Mucosa of descending colon (tissue), 3 donors: ENCODE results near the gene MRC2. TPM values are rescaled to one million over a fixed set of nuclear protein-coding genes. Genes with fewer than 3 reads are reported as not detected.

Experiments
- ATAC-seq: fragments of 200-7000 bp; cut with Tn5 transposase; one replicate; pipeline ENCODE4 v1.9.1; 2020; ENCODE audit warnings: mild to moderate bottlenecking, moderate library complexity
- DNase-seq, 3 donors: peaks; one replicate each; pipeline ENCODE4 v3.0.0-alpha.2; 2020
- H3K36me3 ChIP-seq: fragments of 200-600 bp; one replicate; pipeline ENCODE4 v1.8.0; 2021; ENCODE audit warnings: low read depth, mild to moderate bottlenecking
- H3K4me1 ChIP-seq: fragments of 200-600 bp; one replicate; pipeline ENCODE4 v1.8.0; 2021; ENCODE audit warnings: low read depth, mild to moderate bottlenecking
- H3K4me3 ChIP-seq: fragments of 200-600 bp; one replicate; pipeline ENCODE4 v1.8.0; 2021; ENCODE audit warnings: mild to moderate bottlenecking
- H3K9me3 ChIP-seq: fragments of 200-600 bp; one replicate; pipeline ENCODE4 v1.8.0; 2021; ENCODE audit warnings: mild to moderate bottlenecking
- CTCF ChIP-seq: fragments of 200-600 bp; IDR thresholded peaks from one replicate; pipeline ENCODE4 v1.8.0; 2022; ENCODE audit warnings: antibody characterized with exemption, mild to moderate bottlenecking
- intact Hi-C, 2 donors: fragments of 100-400 bp; cut with DNase I in 1 of 2; cut with micrococcal nuclease in 1 of 2; formaldehyde crosslinking; loops; one replicate each; pipeline versions ENCODE4 v1.11.0 to v1.11.1; 2022; cut with DNase I, micrococcal nuclease
- total RNA-seq, 3 donors: library from RNA; stranded (reverse); fragmentation: NEBNext Ultra II Directional in 2 of 3; extraction: Animal tissue kit (Norgen Biotek cat#: 25700) in 2 of 3; gene quantifications; one replicate each; pipeline versions ENCODE4 v1.2.1 to v1.2.4, GENCODE V29; 2021 to 2023
- donor health status: DM: no; HTN: no; CAD: no; lungs with moderate emphysema.
- donor health status: DM: no; HTN: no; CAD: no.
- donor health status: DM: no; HTN: yes; CAD: no.

The MRC2 gene
- total RNA-seq, 3 donors from 2014 or later: 5.1 to 20.3 (median 10.8) TPM

- TF ChIP-seq CTCF: no peak
- Histone ChIP-seq H3K9me3 (no peaks in the 10 kb centered on the region), H3K36me3 (no peaks in the 10 kb centered on the region), H3K4me3 (no peak overlapping the region), H3K4me1 (peaks cover 13% of the 10 kb centered on the region)
- ATAC-seq (peak; percentile 63), DNase-seq (peak; percentile 68 to 72 (median 72))
- intact Hi-C loops: no loop called here
Measured at GRCh38 chr17:62653002-62653825, 25.7 kb downstream of the MRC2 start.

DNA sequence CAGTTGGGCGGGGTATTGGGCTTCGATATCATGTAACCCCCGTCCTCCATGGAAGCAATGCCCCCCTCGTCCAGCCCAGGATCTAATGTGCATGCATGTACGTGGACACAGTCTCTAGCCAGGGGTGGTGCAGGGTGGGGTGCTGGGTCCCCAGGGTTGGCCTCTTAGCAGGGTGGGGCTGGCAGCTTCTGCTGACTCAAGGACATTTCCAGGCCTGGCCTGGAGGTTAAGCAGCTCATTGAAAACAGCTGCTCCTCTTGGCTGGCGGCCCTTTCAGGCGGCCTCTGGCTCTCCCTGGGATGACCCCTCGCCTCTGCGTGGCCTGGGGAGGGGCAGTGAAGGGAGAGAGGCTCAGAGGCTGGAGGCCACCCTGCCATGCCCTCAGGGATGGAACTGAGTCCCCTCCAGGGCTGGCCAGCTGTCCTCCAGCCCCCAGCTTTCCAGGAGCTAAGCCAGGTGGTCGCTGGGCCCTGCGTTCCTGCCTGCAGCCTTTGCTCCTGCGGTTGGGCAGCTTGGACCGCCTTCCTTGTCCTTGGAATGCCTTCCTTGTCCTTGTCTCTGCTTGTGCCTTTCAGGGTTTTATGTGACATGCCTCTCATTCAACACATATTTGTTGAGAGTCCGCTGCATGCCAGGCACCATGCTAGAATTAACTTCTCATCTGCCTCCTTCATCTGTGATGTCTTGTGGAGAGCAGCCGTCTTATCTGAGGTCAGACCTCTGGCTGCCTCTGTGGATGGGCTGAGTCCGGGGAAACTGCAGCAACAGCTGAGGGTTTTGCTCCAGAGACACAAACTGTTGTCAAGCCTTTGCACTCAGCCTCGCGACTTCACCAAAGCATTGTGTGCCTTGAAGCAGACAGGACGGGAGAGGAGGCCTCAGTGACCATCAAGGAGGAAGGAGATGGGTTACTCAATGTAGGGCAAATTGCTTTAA is 26.6 kb downstream of the MRC2 start:
- Histone ChIP-seq H3K4me3 (no peak overlapping the region), H3K36me3 (no peaks in the 10 kb centered on the region), H3K9me3 (no peaks in the 10 kb centered on the region), H3K4me1 (peaks cover 10% of the 10 kb centered on the region)
- ATAC-seq (peak; percentile 42), DNase-seq (peak; percentile 46 to 72 (median 56))
- TF ChIP-seq CTCF: no peak
- intact Hi-C loops: no loop called here

GRCh38 chr17:62655656-62656055 is 28.2 kb downstream of the MRC2 start:
- ATAC-seq: no peak
- H3K4me3 ChIP-seq: no peak overlapping the region
- H3K4me1 ChIP-seq: peaks cover 10% of the 10 kb centered on the region
- no peaks in the 10 kb centered on the region for H3K9me3 ChIP-seq
- TF ChIP-seq CTCF: no peak
- intact Hi-C loops: no loop called here
- H3K36me3 ChIP-seq: no peaks in the 10 kb centered on the region
- DNase-seq: no peak

GRCh38 chr17:62656446-62656845 is 29.0 kb downstream of the MRC2 start:
- ATAC-seq: no peak
- no peak for TF ChIP-seq CTCF
- intact Hi-C loops: no loop called here
- peaks cover 10% of the 10 kb centered on the region for H3K4me1 ChIP-seq
- DNase-seq: no peak
- H3K9me3 ChIP-seq: no peaks in the 10 kb centered on the region
- H3K4me3 ChIP-seq: no peak overlapping the region
- no peaks in the 10 kb centered on the region for H3K36me3 ChIP-seq

- DNase-seq (no peak), ATAC-seq (no peak)
- Histone ChIP-seq H3K4me3 (no peak overlapping the region), H3K36me3 (no peaks in the 10 kb centered on the region), H3K4me1 (peaks cover 8% of the 10 kb centered on the region), H3K9me3 (no peaks in the 10 kb centered on the region)
- intact Hi-C loops: no loop called here
- no peak for TF ChIP-seq CTCF
Measured at GRCh38 chr17:62657145-62657665, 29.7 kb downstream of the MRC2 start.
